Amygdala (tissue), 56 donors: ENCODE measurements around the gene TVP23A.
"Not testable (repeated sequence)": the region's sequence is repeated elsewhere in the genome, so short reads cannot be mapped to it uniquely, and the experiment has no call there.

Experiments used
- DNase-seq, 56 donors: peaks; one replicate each; lab custom pipeline; 2025; lab: John Stamatoyannopoulos, UW

Gene TVP23A

DNA sequence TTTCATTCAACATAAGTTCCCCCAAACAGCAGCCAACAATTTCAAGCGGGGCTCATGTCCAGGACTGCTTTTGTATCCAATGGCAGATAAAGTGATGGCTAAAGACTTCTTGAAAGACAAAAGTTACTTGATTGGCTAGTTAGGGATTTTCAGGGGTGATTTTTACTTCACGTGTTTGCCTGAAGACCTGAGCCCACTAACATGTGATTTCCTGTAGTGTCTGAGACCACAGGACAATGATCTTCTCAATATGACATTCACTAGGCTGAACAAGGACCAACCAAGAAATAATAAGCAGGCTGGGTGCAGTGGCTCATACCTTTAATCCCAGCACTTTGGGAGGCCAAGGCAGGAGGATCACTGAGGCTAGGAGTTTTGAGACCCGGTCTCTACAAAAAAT is 10.4 kb downstream of the TVP23A start:
- DNase-seq = no peak

GRCh38 chr16:10806698-10807097 is 11.9 kb downstream of the TVP23A start:
- no peak for DNase-seq

DNA sequence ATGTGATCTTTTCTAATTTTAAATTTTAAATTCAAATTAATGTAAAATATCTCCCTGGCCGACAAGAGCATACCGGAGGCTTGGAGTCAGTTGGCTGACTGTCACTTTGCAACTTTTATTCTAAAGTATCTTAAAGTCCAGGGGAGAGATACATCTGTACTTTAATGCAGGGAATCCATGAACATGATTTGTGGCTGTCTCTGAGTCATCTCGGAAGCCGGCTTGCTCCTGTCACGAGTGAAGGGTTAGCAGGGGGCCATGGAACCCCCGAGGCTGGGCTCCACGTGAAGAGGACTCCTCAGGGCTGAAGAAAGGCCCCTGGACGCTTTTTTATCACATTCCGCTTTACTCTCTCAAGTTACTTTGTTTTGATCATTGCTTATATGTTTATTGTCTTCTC is 13.3 kb downstream of the TVP23A start:
- DNase-seq = no peak

DNA sequence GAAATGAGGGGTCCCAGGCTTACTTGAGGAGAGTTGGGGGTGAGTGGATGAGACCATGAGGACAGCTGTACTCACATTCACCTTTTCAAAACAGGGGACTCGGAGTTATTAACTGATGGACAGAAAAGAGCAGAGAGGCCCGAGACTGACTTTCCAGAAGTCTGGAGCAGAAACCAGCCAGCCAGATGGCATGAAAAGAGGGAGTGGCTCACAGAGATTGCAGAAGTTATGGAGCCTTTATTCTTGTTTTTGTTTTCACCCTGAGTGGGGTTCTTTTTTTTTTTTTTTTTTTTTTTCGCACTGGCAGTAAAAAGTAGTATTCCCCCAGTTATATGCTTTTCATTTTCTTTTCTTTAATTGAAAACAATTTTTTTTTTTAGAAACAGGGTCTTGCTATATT is 18.9 kb downstream of the TVP23A start:
- DNase-seq = no peak

DNA sequence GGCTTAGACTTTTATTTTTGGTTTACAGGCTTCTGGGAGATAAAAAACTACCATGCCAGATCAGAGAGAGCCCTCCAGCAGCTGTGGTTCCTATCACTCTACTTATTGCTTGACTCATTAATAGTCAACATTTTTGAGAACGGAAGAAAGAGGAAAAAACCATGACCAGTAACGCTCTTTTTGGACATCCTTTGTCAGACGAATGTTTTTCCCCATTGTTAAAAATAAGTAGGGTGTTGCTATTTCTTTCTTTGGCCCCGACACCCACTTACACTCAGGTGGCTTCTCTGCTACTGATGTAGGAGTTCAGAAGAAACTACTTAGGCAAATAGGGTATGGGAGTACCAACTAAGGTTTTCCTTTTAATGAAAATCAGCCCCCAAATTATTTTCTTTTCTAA is 27.5 kb downstream of the TVP23A start:
- no peak for DNase-seq

DNA sequence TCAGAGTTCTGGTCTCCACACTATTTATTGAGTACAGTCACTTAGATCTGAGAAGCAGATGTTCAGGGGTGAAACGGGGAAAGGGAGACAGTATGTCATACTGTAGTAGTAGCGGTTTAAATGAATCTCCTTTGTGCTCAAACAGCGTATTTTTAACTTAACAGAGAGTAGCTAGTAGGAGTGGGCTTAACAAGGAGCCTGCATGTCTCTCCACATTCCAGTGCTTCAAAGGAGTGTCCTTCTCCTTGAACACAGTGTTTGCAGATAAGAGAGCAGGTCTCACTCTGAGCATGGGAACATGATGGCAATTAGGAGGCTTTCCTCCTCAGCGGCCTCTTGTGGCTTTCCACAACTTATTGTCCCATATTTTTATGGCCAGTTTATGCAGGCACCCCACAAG is 30.0 kb downstream of the TVP23A start:
- DNase-seq = not testable (repeated sequence)

DNA sequence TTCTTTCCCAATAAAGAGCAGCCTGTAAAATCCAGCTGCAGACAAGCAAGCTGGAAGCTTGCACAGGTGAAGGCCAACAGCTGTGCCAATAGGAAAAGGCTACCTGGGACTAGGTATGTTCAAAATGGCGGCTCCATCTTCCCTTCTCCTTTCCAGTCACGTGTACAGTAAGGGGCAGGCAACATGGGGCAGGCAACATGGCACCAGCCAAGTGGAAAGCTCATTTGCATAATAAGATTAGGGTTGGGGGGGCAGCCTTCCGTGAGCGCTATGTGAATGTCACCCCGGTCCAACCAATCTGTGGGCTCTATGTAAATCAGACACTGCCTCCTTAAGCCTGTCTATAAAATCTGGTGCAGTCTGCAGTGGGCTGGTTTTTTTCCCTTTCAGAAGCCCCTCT is 31.3 kb downstream of the TVP23A start:
- no peak for DNase-seq

GRCh38 chr16:10782628-10783027 is 36.0 kb downstream of the TVP23A start:
- no peak for DNase-seq

DNA sequence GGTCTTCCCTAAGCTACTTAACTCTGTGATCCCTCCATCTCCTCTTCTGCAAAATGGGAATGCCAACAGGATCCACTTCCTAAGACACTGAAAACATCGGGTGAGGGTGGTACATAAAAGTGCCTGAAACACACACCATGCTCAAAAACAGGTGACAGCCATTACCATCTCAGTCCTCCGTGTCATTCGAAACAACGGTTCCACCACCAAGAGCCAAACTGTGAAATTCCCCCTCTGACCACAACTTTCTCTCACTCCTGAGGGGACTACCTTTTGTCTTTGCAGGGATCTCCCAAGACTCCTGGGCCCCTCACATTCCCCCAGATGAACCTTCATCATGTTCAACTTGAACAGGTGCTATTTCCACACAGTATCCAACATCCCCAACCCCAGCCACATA is 38.0 kb downstream of the TVP23A start:
- DNase-seq = no peak

DNA sequence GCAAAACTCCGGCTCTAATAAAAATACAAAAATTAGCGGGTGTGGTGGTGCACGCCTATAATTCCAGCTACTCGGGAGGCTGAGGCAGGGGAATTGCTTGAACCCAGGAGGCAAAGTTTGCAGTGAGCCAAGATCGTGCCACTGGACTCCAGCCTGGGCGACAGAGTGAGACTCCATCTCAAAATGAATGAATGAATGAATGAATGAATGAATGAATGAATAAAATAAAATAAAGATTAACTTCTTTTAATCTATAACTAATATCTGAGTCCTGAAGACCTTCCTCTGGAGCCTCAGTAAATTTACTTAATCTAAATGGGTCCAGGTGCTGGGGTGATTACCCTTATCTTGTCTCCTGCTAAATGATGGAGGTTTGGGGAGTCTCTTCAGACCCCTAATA is 38.7 kb downstream of the TVP23A start:
- not testable (repeated sequence) for DNase-seq

GRCh38 chr16:10777356-10777755 is 41.2 kb downstream of the TVP23A start:
- DNase-seq = no peak

DNA sequence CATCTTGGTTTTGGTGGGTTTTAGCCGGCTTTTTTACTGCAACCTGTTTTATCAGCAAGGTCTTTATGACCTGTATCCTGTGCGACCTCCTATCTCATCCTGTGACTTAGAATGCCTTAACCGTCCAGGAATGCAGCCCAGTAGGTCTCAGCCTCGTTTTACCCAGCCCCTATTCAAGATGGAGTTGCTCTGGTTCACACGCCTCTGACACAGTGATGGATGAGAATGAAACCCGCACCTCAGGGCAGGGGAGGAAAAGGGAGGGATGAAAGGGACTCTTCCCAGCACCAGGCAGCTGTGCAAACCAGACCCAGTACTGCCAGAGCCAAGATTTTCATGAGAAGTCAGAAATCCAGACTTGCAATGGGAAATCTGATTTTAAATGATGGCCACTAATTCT is 41.7 kb downstream of the TVP23A start:
- DNase-seq = not testable (repeated sequence)

GRCh38 chr16:10776280-10776679 is 42.3 kb downstream of the TVP23A start:
- no peak for DNase-seq

- no peak for DNase-seq
Measured at GRCh38 chr16:10770907-10771306, 47.7 kb downstream of the TVP23A start.

DNA sequence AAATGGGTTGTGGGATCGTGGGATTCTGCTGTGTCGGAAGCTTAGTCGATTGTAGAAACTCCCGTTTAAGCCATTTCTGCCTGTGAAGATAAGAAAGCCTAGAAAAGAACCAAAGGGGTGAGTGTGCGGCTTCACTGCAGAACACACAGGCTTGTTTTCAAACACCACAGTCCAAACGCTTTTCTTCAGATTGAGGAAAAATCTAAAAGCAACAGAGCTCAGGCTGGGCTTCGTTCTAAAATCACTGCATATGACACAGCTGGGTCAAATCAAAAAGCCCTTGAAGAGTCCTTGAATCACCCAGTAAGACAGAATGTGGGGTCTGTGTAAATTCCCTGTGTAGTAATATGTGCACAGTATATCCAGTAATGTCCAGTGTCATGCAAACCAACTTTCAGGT is 49.2 kb downstream of the TVP23A start:
- DNase-seq = no peak

- DNase-seq = no peak
Measured at GRCh38 chr16:10767127-10767526, 51.5 kb downstream of the TVP23A start.

DNA sequence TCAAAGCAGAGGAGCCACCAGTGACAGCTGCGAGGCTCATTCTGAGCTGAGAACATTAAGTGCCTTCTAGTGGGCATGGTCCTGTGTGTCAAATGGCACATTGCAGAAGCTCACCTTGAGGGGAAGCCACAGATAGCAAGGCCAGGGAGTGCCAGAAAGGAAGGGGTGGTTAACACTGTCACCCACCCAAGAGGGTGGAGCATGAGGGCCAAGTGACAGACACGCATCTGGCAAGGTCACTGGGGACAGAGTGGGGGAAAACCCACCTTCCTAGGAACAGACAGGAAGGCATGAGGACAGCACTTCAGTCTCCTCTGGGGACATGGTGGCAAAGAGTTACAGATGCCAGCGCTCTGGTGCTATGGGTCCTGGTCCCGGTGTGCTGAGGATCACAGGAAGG is 52.8 kb downstream of the TVP23A start:
- DNase-seq = no peak

DNA sequence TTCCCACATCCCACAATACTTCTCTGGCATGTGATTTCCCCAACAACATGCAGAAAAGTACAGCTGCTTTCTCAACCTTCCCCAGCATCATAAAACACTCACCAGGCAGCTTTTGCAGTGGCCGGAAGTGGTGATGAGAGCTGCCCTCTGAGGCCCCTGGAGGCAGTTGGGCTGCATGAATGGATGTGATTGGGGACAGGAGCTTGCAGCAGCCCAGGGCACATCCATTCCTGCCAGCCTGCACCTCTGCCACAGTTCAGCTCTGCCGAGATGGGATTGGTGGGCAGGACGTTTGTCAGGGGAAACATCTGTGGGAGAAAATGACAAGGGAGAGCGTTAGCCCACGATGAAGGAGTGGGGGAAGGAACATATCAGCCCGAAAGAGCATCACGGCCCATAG is 55.1 kb downstream of the TVP23A start:
- no peak for DNase-seq

DNA sequence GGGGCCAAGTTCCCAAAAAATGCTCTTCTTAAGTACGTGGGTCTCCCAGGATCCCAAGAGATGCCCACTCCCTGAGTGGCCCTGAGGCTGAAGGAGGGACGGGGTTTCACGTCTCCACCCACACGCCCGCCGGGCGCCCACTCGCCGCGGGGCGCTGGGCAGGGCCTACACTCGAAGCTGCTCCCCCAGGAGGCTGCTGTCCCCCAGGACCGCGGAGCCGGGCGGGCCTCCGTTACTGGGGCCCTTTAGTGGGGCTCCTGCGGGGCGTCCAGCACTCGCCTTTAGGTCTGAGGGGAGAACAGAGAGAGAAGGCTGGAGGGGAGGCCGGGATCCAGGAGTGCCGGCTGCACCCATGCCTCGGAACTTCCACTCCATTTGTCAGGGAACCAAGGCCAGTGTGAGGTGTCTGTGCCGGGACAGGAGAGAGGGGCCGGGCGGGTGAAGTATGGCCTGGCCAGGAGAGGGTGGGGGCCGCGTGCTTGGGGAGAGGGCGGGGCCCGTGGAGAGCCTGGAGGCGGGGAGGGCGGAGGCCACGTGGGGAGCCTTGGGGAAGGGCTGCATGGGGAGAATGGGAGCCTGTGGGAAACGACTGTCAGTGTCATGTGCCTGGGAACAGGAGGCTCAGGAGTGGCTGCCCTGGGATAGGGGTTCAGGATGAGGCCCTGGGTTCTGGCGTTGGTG is 56.1 kb downstream of the TVP23A start:
- DNase-seq = no peak

- peak in 1 of 56 donors; percentile 23 for DNase-seq
Measured at GRCh38 chr16:10761373-10761772, 57.2 kb downstream of the TVP23A start.

DNA sequence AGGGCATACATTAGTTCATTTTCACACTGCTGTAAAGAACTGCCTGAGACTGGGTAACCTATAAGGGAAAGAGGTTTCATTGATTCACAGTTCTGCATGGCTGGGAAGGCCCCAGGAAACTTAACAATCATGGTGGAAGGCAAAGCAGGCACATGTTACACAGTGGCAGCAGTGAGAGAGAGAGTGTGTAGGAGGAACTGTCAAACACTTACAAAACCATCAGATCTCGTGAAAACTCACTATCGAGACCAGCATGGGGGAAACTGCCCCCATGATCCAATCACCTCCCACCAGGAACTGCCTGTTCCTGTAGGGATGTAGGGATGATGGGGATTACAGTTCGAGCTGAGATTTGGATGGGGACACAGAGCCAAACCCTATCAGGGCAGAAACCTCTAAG is 57.7 kb downstream of the TVP23A start:
- DNase-seq = peak in 3 of 56 donors; percentile 23 to 47 (median 24)

- no peak for DNase-seq
Measured at GRCh38 chr16:10756574-10756973, 62.0 kb downstream of the TVP23A start.

- no peak for DNase-seq
Measured at GRCh38 chr16:10754941-10755340, 63.7 kb downstream of the TVP23A start.
